ENCODE results near the gene CNST. TPM values are rescaled to one million over a fixed set of nuclear protein-coding genes. Genes with fewer than 3 reads are reported as not detected.

The CNST gene
- total and polyA plus RNA-seq, 9 of the 15 experiments (the other 6 are each of a cell fraction or from before 2014, with no cell fraction given): 17.0 to 55.3 (median 30.8) TPM

GRCh38 chr1:246582301-246583055 is 16.2 kb downstream of the CNST start (continued):
- TF ChIP-seq ZNF551 (CRISPR knock-in tag; IDR thresholded peaks at IDR 0.05) (no peak), ZNF24 (IDR thresholded peaks at IDR 0.05) (no peak), RNF219 (CRISPR knock-in tag; IDR thresholded peaks at IDR 0.05) (no peak), DEAF1 (CRISPR knock-in tag; IDR thresholded peaks at IDR 0.05) (no peak), ZSCAN29 (IDR thresholded peaks at IDR 0.05) (no peak), HOMEZ (CRISPR knock-in tag; IDR thresholded peaks at IDR 0.05) (no peak), BMI1 (IDR thresholded peaks at IDR 0.05; ENCODE audit: low read length) (no peak), NRF1 (conservative IDR thresholded peaks at IDR 0.05 in 1 of 2, IDR thresholded peaks at IDR 0.05 in 1 of 2) (0 out of 4 replicates have a peak, but pooled peaks of 1 of the 2 experiments have one; percentile 36), NCOR1 (IDR thresholded peaks at IDR 0.05) (no peak), ZNF354B (CRISPR knock-in tag; IDR thresholded peaks at IDR 0.05) (no peak), MTA1 (IDR thresholded peaks at IDR 0.05; ENCODE audit: borderline replicate concordance) (peak; percentile 56), ID3 (CRISPR knock-in tag; IDR thresholded peaks at IDR 0.05) (no peak), ID3 (tag; IDR thresholded peaks at IDR 0.05) (peak; percentile 19; the same call in 1 of the 2 replicates), TSHZ1 (CRISPR knock-in tag; IDR thresholded peaks at IDR 0.05) (0 out of 2 replicates have a peak, but pooled peaks have one; percentile 63), SP2 (IDR thresholded peaks at IDR 0.05; ENCODE audit: extremely low read depth, low read depth, low read length, poor library complexity, severe bottlenecking) (no peak), STAG1 (CRISPR knock-in tag; IDR thresholded peaks at IDR 0.05; ENCODE audit: borderline replicate concordance) (no peak), VEZF1 (CRISPR knock-in tag; IDR thresholded peaks at IDR 0.05) (peak; percentile 21; the same call in 1 of the 2 replicates)

All from K562 (cell line).